GM19328 (cell line): ENCODE results near the gene EFHD1.
"Not testable (repeated sequence)": the region's sequence is repeated elsewhere in the genome, so short reads cannot be mapped to it uniquely, and the experiment has no call there.

Source experiments
- ATAC-seq: cut with Tn5 transposase; IDR thresholded peaks from one replicate; pipeline ENCODE4 v1.9.1; 2021; ENCODE audit warnings: mild to moderate bottlenecking, moderate library complexity; ENCODE audit not compliant: unreplicated experiment

The EFHD1 gene

DNA sequence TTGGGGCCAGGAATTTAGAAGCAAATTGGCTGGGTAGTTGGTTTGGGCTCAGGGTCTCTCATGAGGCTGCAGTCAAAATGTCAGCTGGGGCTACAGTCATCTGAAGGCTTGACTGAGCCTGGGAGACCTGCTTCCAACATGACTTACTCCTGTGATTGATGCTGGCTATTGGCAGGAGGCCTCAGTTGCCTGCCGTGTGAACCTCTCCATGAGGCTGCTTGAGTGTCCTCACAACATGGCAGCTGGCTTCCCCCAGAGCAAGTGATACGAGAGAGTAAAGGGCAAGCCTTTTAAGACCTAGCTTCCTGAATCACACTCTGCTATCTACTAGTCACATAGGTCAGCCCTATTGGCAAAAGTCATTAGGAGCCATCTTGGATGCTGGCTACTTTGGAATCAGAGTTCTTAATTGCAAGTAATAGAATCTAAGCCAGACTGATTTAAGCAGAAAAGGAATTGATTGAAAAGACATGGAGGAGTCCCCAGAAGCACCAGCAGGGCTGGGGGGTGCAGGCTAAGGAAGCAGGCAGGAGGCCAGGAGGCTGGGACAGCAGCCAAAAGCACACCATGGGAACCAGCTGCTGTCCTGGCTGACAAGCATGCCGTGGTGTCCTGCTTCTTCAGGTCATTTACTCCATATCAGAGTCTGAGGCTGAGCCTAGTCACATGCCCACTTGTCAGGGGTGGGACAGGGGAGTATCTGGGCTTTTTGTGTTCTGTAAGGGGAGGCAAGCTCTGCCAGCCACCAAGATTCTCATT, 55.9 kb downstream of the EFHD1 start:
- no peak for ATAC-seq

GRCh38 chr2:232691117-232691516, 57.7 kb downstream of the EFHD1 start:
- not testable (repeated sequence) for ATAC-seq

- no peak for ATAC-seq
Observed at GRCh38 chr2:232693344-232693743, 59.9 kb downstream of the EFHD1 start.

- ATAC-seq, result no peak
Observed at GRCh38 chr2:232696609-232697058, 63.2 kb downstream of the EFHD1 start.

GRCh38 chr2:232697059-232697806, 63.8 kb downstream of the EFHD1 start, which contains the start of gene GIGYF2:
Gene GIGYF2 (plus strand): TSS chr2:232697331. CDS start chr2:232735198, 37,867 bp downstream.
- peak; percentile 83 for ATAC-seq

DNA sequence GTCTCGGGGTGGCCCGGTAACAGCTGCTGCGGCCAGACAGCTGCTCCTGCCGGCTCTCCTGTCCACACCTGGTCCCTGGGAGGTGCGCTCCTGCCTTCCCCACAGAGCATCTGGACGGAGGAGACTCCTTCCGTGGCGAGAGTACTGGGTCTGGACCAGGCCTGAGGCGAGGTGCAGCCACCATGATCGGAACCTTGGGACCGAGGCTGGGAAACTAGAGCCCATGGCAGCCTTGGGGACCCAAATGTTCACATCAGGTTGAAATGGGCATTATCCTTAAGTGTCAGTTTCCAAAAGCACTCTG, 64.4 kb downstream of the EFHD1 start:
- peak; percentile 17 for ATAC-seq

- ATAC-seq, result no peak
Observed at GRCh38 chr2:232698556-232699091, 65.2 kb downstream of the EFHD1 start.

- ATAC-seq, result no peak
Observed at GRCh38 chr2:232699110-232699509, 65.7 kb downstream of the EFHD1 start.

DNA sequence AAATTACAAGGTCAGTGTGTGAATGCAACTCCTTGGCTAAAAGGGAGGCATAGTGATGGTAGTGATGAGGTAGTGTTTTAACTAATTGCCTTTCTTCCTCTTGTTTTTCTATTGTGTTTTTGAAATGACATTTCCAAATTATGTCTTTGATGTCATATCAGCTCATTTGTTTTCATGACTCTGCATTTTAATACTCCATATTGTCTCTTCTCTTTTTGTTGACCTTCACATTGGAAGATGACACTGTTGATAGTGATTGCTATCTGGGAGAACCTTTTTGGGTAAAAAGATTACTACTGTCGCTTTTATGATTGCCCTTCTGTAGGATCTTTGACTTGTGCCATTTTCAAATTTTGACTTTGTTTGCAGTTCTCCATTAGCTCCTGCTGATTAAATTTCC, 66.8 kb downstream of the EFHD1 start:
- ATAC-seq, result no peak

- no peak for ATAC-seq
Observed at GRCh38 chr2:232707076-232707475, 73.7 kb downstream of the EFHD1 start.

DNA sequence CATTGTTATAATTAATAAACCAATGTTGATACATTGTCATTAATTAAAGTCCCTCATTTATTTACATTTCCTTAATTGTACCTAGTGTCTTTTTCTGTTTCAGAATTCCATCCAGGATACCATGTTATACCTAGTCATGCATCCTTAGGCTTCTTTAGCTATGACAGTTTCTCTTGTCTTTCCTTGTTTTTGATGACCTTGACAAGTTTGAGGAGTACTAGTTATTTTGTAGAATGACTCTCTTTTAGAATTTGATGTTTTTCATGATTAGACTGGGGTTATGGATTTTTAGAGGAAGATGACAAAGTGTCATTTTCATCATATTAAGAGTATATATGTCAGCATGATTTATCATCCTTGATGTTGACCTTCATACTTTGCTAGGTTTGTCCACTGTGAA, 80.1 kb downstream of the EFHD1 start:
- ATAC-seq, result no peak

DNA sequence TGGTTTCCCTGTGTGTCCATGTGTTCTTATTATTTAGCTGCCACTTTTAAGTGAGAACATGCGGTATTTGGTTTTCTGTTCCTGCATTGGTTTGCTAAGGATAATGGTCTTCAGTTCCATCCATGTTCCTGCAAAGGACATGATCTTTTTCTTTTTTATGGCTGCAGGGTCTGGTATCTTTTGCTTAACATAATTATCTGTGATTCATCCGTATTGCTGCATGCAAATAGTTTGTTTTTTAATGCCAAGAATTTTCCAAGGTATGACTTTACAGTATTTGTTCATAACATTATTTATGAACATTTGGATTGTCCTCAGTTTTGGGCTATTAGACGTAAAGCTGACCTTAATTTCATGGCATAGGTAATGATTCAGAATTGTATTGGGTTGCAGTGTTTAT, 81.6 kb downstream of the EFHD1 start:
- ATAC-seq, result no peak

DNA sequence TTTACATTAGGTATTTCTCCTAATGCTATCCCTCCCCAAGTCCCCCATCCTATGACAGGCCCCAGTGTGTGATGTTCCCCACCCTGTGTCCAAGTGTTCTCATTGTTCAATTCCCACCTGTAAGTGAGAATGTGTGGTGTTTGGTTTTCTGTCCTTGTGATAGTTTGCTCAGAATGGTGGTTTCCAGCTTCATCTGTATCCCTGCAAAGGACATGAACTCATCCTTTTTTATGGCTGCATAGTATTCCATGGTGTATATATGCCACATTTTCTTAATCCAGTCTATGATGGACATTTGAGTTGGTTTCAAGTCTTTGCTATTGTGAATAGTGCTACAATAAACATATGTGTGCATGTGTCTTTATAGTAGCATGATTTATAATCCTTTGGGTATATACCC, 86.7 kb downstream of the EFHD1 start:
- not testable (repeated sequence) for ATAC-seq

DNA sequence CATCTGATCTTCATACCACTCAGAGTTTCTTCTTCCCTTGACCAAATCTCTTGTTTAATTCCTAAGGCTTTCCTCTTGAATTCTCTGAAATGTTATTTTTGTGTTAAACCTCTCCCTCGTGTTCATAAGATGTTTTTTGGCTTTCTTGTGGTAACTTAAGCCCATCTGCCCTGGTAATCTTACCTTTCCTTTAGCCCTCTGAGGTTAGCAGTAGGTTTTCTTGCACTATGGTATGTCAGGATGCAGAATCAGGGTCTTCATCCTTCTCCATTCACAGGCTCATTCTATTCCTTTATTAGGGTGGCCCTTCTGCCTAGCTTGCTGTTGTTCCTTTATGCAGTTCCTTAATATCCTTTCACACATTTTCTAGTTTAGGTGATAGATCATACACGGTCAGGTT, 87.9 kb downstream of the EFHD1 start:
- no peak for ATAC-seq

DNA sequence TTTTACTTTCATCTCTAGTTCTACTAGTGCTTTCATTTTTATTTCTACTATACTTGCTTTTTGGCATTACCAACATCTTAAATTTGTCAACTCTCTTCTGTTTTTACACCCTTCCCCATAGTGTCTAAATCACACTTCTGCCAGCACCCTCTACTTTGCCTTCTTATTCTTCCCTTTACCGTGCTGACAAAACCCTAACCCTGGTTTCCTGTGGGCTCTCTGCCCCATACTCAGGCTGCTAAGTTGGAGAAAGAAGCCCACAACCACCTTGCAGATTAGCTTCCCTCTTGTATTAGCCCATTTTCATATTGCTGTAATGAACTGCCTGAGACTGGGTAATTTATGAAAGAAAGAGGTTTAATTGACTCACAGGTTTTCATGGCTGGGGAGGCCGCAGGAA, 88.5 kb downstream of the EFHD1 start:
- ATAC-seq, result no peak

DNA sequence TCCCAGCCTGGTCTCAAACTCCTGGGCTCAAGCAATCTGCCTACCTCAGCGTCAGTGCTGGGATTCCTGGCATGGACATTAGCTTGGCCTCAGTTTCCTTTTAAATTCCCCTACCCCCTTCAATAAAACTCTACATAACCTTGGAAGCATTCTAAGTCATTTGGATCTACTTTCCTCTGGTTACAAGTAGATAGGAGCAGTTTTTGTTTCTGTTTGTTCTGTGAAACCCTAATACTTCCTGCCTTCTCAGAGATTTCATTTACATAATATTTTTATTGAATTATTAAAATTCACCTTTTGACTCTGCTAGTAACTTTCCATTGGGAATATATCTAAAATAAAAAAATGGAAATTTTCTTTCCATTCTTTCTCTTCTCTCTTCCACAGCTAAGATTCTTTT, 89.6 kb downstream of the EFHD1 start:
- ATAC-seq, result no peak

DNA sequence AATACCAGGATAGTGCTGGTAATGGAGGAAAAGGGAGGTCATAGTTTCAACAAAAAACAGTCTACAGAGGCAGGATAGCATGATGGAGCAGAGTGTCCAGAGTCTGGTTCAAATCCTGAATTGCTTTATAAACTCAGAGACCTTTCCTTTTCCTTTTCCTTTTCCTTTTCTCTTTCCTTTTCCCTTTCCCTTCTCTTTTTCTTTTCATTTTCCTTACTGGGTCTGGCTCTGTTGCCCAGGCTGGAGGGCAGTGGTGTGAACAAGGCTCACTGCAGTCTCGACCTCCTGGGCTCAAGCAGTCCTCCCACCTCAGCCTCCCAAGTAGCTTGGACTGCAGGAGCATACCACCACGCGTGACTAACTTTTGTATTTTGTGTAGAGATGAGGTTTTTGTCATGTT, 95.4 kb downstream of the EFHD1 start:
- no peak for ATAC-seq

GRCh38 chr2:232731470-232731869, 98.1 kb downstream of the EFHD1 start:
- ATAC-seq, result no peak
